ENCODE measurements around the gene LYRM1.
"Not testable (repeated sequence)": the region's sequence is repeated elsewhere in the genome, so short reads cannot be mapped to it uniquely, and the experiment has no call there.

The LYRM1 gene

DNA sequence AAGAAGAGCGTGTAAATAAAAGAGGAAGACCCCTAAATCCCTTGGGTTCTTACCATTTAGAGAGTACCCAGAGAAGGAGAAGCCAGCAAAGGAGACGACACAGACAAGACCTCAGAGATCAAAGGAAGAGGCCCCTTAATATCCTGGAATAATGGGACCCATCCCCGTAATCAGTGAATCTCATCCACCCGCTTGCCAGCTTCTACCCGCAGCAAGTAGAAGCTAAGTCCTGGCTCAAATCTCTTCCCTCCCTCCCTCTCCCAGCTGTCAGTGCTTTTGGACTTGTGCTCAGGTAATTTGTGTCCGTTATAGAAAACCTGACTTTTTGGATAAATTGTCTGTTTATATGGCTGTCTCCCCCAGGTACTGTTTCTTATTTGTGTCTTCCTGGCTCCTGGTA is 1.9 kb downstream of the LYRM1 start:
- no peak for FAIRE-seq

DNA sequence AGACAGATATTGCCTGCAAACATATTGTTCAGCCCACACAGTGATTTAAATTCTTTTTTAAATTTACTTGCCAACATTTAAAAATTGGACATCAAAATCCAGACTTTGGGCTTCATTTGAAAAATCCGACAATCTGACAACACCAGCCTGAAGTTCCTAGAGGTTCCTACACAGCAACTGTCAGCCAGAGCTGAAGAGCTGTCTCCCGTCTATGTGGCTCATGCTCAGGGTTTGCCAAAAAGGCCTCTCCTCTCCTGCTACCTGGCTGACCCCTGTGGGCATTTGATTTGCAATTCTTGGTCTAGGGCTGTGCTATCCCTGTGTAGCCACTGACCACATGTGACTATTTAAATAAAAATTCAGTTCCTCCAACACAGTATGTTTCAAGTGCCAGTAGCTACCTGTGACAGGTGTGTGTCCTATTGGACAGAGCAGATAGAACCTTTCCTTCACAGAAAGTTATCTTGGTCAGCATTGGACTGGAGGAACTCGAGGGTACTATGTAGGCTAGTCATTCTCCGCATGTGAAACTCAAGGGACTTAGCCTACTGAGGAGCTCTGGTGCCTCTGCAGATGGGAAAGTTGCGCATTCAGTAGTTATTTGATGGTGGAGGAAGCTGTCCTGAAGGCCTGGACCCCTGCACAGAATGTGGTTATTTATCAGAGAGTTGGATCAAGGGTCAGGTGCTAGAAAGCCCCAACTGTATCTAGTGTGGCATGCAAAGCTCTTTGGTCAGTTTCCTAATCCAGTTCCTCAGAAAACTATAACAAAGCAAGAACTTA is 2.7 kb downstream of the LYRM1 start:
- FAIRE-seq: no peak

DNA sequence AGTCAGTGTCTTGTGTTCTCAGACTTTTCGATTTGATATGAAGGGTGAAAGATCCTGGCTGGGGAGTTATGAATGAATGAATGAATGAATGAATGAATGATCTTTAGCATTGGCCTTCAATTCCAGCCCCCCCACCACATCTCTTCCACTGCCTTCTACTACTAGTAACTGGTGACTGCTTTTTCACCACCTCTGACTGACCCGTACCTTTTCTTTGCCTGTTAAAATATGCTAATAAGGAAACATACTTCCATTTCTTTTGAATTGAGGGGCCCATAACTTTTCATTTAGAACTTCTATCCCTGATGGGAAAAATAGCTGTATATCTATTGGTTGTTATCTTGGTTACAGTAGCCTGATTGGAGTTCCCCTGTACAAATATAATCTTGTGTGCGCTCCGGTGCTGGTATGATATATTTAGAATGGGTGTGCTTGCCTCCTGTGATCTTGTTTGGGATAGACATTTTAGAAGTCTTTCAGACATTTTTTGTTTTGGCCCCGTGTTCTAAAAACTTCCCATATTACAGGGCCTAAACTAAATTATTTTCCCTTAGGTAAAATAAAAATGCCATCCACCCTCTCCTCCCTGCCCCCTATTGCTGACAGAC is 3.4 kb downstream of the LYRM1 start:
- FAIRE-seq: no peak

DNA sequence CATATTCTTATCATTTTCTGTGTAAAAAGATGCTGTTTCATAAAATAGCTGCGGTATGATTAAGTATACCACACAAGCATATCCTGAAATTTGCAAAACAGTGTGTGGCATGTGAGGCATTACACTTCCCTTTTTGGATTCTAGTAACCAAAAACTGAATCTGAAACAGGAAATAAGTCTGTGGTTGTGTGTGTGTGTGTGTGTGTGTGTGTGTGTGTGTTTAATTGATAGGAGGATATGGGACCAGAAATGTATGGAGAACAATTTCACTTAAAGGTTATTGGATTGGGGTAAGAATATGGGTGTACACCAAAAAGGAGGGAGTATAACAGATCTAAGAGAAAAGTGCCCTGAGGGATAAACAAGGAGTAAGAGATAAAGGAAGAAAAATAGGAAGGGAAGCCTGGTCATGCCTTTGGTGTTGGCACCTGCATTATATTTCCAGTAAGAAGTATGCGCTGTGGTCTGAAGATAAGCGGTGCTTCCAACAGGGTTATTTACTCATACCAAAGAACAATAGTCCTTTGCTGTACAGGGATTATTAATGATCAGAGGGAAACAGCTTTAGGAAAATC is 4.0 kb downstream of the LYRM1 start:
- no peak for FAIRE-seq

DNA sequence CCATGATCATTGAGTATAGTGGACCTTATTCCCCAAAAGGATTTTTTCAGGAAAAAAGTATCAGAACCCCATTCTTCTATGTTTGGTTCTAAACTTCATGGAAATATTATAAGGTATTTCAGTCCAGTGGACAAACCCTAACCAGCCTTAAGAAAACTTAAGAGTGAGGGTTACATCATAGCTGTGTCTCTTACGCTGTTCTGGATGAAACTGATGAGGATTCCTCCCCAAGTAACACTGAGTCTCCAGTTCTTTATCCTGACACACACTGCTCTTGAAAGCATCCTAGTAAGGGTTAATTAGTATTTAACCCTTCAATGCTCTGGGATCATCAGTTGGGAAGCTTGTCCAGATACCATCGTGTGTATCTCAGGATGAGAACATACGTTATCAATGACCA is 5.0 kb downstream of the LYRM1 start:
- FAIRE-seq: no peak

DNA sequence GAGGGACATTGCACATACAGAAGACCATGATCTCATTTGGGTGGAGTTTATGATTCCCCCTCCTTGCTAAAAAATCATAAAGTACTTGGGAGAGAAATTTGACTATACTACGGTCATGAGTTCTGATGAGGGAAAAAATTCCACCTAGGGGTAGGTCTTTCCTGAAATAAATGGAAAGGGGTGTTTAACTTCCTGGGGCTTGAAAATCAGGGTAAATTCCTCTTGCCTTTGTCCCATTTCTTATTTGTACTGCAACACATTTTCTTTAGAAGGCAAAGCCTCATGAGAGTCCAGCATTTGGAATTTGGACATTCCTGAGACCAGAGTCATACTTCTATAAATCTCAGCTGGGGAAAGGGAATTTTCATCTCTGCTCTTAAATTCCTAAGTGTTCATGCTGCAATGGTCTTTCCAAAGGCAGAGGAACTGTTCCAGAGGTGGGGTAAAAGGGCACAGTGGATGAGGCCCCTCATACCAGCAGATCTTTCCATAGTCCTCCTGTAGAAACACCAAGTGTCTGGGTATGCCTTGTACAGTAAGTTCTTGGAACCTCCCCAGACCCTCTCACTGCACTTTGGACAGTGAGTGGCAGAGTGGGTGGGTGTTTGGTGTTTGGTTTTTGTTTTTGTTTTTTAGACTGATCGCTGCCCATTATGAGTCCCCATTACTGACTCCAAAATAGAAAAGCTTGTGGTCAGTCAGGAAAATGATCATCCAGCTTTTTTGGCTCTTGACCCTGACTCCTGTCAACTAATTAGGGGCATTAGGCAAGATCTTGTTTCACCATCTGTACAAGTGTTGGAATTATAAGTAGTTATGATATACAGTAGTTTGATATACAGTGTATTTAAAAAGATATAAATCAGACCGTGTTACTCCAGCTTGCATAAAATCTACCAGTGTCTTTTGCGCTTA is 6.0 kb downstream of the LYRM1 start:
- FAIRE-seq: no peak

DNA sequence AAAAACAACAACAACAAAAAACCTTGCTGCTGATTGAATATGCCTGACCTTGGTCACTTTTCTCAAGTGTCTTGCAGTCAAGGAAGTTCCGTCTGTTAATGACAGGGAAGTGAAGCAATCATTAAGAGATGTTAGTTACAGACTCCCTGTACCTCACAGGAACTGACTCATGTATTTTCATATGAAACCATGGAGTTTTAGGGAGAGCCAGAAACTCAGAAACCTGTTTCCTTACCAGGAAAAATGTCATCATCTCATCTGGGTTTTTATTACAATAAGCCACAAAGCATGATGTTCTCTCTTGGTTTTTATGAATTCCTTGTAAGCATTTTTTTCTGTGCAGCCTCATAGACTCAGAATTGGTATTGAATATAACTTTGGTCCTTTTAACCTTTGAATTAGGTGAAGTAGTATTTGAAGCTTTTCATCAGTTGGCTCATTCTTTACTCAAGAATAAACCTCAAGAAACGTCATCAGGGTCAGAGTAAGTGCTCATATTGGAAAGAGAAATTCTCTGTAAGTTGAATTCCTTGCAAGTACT is 10.3 kb downstream of the LYRM1 start:
- FAIRE-seq: no peak

DNA sequence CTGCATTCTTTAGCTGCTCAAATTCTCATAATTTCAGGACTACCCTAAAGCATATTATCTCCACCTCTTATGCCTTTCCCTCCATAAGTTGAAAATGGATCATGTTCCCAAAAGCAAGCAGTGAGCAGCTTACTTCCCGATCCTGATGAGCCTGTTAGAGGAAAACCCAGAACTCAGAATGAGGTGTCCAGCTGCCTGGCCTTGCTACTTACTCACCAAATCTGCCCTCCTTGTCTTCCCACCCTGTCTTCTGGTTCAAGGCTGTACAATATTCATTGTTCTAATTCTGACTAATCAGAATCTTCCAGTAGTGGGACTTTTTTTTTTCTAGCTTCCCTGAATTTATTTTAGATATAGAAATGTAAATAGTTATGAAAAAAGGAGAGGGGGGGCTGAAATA is 10.8 kb downstream of the LYRM1 start:
- no peak for FAIRE-seq

DNA sequence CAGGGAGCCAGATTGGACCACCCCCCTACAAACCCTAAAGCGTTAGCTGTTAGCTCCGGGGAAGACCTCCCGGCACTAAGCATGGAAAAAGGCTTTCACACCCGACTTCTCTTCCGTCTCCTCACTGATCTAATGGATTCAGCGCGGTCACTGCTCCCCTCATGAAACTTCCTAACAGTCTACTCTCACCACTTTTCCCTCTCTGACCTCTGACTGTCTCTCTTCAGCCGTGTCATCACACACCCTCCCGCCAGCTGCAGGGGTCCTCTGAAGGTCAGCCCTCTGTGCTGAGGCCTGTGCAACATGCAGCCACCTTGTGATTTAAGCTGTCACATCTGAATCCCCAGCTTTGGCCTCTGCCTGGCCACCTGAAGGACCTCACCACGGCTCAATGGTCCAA is 15.7 kb downstream of the LYRM1 start:
- no peak for FAIRE-seq

DNA sequence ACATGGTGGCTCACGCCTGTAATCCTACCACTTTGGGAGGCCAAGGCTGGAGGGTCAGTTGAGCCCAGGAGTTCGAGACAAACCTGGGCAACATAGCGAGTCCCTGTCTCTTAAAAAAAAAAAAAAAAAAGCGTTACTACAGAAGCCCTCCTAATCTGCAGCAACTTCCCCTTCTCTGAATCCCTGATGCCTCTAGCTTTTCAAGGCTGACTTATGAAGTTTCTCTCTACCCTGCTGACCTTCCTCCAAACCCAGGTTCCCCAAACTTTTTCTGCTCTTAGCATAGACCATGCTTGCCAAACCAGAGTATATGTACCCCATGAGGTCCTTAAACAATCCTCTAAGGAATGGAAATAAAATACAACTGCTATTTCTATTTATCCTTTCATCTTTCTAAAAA is 16.4 kb downstream of the LYRM1 start:
- no peak for FAIRE-seq

DNA sequence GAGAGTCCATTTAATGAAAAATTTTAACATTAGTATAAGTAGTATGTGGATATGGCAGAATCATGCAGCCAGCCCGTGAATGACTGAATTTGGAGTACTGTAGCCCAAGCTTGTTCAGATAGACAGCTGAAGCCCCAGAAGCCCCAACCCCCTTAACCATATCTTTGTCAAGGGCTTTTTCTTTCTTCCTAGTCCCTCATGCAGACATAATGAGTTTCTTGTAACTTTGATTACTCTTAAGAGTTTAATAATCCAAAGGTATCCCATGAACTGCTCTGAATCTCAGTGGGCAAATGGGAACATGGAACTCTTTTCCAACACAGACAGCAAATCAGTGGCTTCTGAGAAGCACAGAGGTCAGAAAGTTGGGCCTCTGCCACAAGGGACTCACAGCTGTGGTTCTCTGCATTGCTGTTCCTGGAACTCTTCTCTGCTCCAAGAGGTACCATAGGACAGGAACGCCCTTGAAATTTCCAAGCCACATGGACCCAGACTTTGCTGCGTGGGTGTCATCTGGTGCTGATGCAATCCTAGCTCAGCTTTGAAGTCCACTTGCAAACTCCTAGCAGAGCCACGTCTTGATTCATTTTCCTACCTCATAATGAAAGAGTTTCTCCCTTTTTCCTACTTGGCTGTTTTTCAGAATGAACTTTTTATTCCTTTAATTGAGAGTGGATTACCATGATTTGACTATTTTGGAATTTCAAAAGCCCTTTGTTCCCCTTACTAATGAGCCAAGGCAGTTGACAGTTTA is 18.1 kb downstream of the LYRM1 start:
- FAIRE-seq: no peak

DNA sequence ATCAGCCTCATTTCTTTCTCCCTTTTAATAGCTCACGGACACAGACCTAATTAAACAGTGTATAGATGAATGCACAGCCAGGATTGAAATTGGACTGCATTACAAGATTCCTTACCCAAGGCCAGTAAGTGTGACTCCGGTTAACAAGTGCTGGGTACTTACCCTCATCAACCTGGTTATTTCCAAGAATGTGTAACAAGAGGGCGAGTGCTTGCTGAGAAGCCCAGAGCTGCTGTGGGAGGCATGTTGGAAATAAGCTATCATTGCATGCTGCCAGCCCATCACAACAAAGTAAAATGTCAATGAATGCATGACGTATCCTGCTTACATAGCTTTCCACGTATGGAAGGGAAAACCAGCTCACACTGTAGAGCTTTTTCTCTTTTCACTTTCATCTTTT is 19.5 kb downstream of the LYRM1 start:
- FAIRE-seq: no peak

DNA sequence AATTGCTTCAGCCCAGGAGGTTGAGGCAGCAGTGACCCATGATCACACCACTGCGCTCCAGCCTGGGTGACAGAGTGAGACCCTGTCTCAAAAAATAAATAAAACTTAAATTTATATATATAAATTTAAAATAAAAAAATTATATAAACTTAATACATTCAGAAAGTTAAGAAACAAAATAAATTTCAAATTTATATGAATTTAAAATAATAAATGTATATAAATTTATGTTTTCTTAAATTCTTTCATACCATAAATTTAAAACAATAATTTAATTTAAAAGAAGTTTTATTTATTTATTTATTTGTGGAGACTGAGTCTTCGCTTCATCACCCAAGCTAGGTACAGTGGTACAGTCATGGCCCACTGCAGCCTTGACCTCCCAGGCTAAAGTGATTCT is 20.2 kb downstream of the LYRM1 start:
- peak; percentile 43 for FAIRE-seq

DNA sequence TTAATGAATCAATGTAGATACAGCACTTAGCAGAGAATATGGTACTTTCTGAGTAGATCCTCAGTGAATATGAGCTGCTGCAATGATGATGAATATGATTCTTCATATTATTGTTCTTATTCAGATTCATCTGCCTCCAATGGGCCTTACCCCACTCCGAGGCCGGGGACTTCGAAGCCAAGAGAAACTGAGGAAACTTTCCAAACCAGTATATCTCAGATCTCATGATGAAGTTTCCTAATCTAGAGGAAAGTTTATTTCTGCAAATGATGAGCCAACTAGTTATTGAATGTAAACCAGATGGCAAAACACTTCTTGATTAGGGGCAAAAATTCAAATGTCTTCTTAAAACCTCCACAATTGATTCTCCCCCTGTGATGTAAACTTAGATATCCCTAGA is 23.3 kb downstream of the LYRM1 start:
- FAIRE-seq: no peak

DNA sequence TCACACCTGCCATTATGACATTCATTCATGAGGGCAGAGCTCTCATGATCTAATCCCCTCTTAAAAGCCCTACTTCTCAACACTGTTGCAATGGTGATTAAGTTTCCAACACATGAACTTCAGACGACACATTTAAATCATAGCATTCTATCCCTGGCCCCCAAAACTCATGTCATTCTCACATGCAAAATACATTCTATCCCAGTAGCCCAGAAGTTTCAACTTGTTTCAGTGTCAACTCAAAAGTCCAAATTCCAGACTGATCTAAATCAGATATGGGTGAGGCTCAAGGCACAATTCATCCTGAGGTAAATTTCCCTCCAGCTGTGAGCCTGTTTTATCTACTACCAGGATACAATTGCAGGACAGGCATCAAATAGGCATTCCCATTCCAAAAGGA is 25.2 kb downstream of the LYRM1 start:
- FAIRE-seq: no peak

DNA sequence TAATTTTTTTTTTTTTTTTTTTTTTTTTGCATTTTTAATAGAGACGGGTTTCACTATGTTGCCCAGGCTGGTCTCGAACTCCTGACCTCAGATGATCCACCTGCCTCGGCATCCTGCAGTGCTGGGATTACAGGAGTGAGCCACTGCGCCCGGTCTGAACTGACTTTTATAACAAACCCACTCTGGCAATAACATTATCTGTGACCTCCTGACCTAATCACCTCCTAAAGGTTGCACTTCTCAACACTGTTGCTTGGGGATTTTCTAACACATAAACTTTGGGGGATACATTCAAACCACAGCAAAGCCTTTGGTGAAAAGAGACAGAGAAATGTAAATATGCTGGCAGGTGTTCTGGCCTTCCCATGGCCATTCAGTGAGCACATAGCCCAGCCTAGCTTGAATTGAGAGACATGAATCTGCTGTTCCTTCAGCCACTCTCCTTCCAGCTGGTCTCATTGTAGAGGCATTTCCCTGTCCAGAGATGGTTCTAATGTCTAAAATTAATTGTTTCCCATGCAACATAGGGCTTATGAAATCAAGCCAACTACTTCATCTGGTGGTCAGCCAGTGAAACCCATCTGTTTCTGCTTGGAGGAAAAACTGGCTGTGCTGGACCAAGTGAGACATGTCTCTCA is 28.3 kb downstream of the LYRM1 start:
- no peak for FAIRE-seq

DNA sequence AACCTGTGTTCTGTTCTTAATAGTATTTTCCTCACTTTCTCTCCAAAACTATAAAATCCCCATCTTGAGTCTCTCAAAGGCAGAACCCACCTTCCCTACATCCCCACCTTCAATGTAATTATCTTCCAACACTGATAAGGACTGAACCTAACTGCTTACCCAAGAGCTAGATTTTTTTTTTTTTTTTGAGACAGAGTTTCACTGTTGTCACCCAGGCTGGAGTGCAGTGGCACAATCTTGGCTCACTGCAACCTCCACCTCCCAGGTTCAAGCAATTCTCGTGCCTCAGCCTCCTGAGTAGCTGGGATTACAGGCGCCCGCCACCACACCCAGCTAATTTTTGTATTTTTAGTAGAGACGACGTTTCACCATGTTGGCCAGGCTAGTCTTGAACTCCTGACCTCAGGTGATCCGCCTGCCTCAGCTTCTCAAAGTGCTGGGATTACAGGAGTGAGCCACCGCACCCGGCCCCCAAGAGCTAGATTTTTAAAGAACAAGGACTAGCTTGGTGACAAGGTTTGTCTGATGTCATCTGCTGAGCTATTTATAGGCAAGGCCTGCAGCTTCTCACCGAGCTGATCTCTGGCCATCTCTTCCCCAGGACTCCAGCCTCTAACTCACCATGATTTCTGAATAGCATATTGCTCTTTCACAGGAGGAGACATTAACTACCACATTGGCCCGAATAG is 29.2 kb downstream of the LYRM1 start:
- FAIRE-seq: not testable (repeated sequence)

DNA sequence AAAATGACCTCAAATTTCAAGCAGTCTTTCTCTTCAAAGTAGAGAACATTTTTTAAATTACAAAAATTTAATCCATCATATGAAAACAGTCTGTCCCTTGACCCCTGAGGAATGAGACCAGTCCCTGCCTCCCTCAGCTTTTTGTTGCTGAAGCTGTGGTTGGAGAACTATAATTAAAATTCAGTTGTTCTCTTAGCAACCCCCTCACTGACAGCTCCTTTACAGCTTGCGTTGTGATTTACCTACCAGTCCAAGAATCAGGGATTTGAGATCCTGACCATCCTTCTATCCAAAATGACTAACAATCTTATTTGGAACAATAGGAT is 29.8 kb downstream of the LYRM1 start:
- FAIRE-seq: no peak

DNA sequence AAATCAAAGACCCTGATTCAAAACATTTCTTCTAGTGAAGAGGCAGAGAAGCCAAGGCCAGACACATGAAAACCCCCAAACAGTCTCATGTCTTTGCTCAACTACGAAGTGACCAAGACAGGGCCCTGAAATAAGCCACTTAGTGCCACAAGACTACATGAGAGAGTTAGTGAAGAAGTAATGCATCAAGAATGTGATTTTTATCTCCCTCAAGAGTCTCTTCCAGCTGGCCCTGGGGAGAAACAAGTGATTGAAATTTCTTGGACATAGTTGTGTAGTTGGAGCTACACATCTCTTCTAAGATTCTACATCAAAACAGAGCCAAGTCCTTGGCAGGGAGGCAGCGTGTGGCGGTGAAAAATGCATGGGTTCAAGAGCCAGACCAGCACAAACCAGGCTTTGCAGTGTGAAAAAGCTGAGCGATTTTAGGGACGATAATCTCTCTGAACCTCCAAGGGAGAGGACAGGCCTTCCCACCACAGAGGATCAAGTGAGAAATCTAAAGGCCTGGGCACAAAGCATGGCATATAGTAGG is 30.6 kb downstream of the LYRM1 start:
- no peak for FAIRE-seq

DNA sequence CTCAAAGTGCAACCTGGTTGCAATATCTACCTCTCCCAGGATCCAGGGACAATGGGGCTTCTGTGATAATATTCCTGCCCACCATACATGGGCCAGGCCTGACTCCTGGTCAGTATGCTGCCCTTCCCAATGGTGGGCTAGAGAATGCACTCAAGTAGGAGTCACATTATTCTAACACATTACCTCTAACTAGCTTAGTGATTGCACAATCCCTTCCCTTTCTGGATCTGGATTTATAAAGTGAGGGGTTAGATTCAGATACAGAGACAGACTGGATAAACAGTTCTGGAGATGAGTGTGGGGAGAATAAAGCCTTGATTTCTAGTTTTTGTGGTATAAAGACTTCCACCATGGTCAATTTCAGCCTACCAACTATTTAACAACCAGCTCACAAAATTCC is 33.0 kb downstream of the LYRM1 start:
- FAIRE-seq: no peak

DNA sequence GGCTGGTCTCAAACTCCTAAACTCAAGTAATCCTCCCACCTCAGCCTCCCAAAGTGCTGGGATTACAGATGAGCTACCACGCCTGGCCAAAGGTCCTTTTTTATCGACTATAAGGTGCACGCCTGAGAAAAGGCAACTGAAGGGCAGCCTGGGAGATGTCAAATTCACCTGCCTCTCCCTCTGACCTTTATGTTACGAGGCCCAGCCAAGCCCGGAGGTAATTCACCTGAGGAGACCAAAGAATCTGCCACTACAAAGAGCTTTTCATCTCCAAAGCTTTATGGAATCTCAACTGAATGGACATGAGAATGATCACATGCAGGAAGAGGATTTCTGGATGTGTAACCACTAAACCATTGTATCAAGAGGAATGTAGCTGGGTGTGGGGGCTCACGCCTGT is 37.2 kb downstream of the LYRM1 start:
- no peak for FAIRE-seq

All from colon (tissue), 2 donors.